ENCODE results near the gene HELZ2.

- TF ChIP-seq CTCF (conservative IDR thresholded peaks at IDR 0.05; ENCODE audit: low read length) (no peak), EZH2phosphoT487 (IDR thresholded peaks at IDR 0.05; ENCODE audit: borderline replicate concordance, low read depth, low read length) (no peak)
Observed at GRCh38 chr20:63556873-63557478, 17.1 kb downstream of the HELZ2 start.
